Breast epithelium (tissue), 3 donors: ENCODE results near the gene CD151.
A peak's percentile ranks its signal among the peaks of the same experiment; 100 is the strongest.

Experiments
- POLR2A ChIP-seq: fragments of 450-650 bp; IDR thresholded peaks from one replicate; pipeline ENCODE4 v1.6.1; 2016; ENCODE audit warnings: antibody characterized with exemption, mild to moderate bottlenecking, moderate library complexity
- POLR2AphosphoS5 ChIP-seq, 3 donors: sonication (generic); formaldehyde crosslinking; IDR thresholded peaks; one replicate each; pipeline ENCODE4 v1.6.1; 2017; ENCODE audit warnings: antibody characterized with exemption in 3 of 3
- TF ChIP-seq, protein P1 (sequence below), 3 donors: fragments of 450-650 bp; IDR thresholded peaks; one replicate each; pipeline ENCODE4 v1.5.1; 2016 to 2017; ENCODE audit warnings: antibody characterized with exemption in 3 of 3, mild to moderate bottlenecking in 3 of 3, moderate library complexity in 3 of 3

DNA sequence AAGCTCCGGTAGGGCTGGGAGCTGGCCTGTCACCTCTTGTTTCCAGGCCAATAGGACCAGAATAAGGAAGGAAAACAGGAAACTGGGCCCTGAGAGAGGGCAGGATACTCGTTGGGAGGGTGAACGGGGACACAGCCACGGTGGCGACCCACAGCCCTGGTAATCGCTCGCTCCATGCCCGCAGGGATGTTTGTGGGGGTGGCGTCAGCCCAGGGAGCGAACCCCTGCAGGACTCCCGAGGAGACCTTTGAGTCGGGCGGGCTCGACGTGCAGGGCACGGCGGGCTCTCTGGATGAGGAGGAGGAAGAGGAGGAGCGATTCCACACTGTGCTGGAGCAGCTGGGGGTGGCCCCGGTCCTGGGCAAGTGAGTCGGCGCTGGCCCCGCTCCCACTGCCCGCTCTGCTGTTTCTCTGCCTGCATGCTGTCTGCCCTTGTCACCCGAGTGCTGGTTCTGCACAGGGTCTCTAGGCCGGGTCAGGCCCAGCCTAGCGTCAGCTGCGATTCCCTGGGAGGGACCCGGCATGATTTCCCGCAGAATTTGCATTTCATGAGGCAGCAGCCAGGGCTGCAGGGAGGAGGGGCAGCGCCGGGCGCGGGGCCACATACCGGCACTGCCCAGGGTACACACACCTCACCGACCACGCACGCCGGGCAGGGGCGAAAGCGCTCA, 3.4 kb upstream of the CD151 start:
- no peak for TF ChIP-seq POLR2A
- TF ChIP-seq, protein P1, sequence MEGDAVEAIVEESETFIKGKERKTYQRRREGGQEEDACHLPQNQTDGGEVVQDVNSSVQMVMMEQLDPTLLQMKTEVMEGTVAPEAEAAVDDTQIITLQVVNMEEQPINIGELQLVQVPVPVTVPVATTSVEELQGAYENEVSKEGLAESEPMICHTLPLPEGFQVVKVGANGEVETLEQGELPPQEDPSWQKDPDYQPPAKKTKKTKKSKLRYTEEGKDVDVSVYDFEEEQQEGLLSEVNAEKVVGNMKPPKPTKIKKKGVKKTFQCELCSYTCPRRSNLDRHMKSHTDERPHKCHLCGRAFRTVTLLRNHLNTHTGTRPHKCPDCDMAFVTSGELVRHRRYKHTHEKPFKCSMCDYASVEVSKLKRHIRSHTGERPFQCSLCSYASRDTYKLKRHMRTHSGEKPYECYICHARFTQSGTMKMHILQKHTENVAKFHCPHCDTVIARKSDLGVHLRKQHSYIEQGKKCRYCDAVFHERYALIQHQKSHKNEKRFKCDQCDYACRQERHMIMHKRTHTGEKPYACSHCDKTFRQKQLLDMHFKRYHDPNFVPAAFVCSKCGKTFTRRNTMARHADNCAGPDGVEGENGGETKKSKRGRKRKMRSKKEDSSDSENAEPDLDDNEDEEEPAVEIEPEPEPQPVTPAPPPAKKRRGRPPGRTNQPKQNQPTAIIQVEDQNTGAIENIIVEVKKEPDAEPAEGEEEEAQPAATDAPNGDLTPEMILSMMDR (IDR thresholded peaks at IDR 0.05): no peak
- TF ChIP-seq POLR2AphosphoS5 (IDR thresholded peaks at IDR 0.05): peak in 1 of 3 donors; percentile 37
